ENCODE measurements around the gene MRPS18A.

DNA sequence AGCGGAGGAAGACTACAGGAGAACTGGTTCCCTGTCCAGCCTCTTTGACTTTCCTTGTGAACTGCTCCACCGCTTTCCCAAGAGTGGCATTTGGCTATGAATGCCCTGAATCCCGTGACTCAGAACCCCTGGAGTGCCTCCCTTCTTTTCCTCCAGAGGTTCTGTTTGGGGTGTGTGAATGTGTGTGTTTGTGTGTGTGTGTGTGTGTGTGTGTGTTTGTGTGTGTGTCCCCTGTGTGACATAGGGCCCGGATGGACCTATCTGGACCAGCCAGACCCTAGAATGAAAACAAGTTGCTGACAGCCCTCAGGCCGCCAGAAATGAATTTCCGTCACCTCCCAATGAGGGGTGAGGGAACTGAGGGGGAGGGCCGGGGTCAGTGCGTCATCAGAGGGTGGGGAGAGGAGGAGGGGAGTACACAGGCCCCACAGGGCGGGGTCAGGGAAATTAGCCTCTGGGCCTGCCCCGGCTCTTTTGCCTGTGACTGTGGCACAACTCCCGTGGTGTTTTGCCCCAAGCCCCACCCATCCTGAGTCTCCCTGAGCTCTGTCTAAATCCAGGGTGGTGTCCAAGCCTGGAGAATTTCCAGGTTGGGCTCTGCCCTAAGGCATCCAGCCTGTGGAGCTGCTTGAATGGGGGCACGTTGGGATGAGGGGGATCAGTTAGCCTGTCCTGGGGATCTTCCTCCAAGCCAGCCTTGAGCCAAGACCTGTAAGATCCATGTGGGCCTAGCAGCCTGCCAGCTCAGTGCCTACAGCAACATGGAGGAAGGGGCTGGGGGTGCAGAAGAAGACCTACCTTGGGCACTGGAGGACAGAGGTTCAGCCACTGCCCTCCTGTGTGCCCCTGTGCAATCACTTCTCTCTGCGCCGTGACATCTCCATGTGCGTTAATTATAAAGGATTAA lies 15.2 kb upstream of the MRPS18A start:
- no peak for TF ChIP-seq CTCF (IDR thresholded peaks at IDR 0.05)
- peak in 1 of 2 donors; percentile 73 for TF ChIP-seq EP300 (IDR thresholded peaks at IDR 0.05)
- TF ChIP-seq POLR2A (IDR thresholded peaks at IDR 0.05): peak; percentile 36 to 64

Measured in tibial nerve (tissue), 4 donors.